22Rv1 (cell line): ENCODE data around the gene RNF130.

Experiments used
- CTCF ChIP-seq: fragments of 450-650 bp; IDR thresholded peaks from 2 replicates; pipeline ENCODE4 v1.5.1; 2017; ENCODE audit warnings: mild to moderate bottlenecking
- ZFX ChIP-seq: fragments of 450-650 bp; IDR thresholded peaks from 2 replicates; pipeline ENCODE4 v1.6.1; 2017; ENCODE audit warnings: antibody characterized with exemption, borderline replicate concordance

GRCh38 chr5:179953987-179954386 is 117.6 kb downstream of the RNF130 start:
- TF ChIP-seq CTCF, result no peak
- no peak for TF ChIP-seq ZFX
